Stimulated activated CD8-positive, alpha-beta memory T cell treated with anti-CD3 and anti-CD28 coated beads, Interleukin-7, amount 100 ng/mL, for 24 hours (primary cell): ENCODE measurements around the gene AMIGO3.
"Not testable (repeated sequence)": the region's sequence is repeated elsewhere in the genome, so short reads cannot be mapped to it uniquely, and the experiment has no call there.

Source experiments
- DNase-seq: peaks from one replicate; pipeline ENCODE4 v3.0.0-alpha.2; 2020; ENCODE audit warnings: low read depth

Gene AMIGO3, protein sequence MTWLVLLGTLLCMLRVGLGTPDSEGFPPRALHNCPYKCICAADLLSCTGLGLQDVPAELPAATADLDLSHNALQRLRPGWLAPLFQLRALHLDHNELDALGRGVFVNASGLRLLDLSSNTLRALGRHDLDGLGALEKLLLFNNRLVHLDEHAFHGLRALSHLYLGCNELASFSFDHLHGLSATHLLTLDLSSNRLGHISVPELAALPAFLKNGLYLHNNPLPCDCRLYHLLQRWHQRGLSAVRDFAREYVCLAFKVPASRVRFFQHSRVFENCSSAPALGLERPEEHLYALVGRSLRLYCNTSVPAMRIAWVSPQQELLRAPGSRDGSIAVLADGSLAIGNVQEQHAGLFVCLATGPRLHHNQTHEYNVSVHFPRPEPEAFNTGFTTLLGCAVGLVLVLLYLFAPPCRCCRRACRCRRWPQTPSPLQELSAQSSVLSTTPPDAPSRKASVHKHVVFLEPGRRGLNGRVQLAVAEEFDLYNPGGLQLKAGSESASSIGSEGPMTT

DNA sequence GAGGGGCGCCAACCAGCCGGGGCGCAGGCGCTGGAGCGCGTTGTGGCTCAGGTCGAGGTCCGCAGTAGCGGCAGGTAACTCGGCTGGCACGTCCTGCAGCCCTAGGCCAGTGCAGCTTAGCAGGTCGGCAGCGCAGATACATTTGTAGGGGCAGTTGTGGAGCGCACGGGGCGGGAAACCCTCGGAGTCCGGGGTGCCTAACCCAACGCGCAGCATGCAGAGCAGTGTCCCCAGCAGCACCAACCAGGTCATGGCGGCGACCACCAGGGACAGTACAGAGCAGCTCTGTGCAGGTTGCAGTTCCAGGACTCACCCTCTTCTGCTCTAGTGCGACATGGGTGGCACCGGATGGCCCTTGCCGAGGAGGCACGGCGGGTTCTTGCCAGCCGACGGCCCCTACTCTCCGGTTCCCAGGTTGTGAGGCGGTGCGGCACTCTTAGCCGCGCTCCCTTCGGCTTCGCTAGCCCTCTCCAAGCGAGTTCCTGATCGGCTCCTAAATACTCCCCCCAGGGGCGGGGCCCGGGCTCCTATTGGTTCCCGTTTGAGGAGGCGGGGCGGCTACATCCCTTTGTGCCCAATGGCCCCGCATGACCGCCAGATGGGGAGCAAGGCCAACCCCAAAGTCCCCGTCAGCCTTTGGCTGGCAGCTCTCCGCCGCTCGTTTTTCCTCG lies at the start of gene AMIGO3:
AMIGO3 (minus strand) TSS at position 471 of the 671 bp plus-strand sequence; CDS start at position 252, 219 bp downstream.
- peak; percentile 84 for DNase-seq

- no peak for DNase-seq
Measured at GRCh38 chr3:49763981-49764380, 44.5 kb upstream of the AMIGO3 start.

GRCh38 chr3:49761661-49762060 lies 42.2 kb upstream of the AMIGO3 start:
- DNase-seq = no peak

- DNase-seq = no peak
Measured at GRCh38 chr3:49759226-49759625, 39.7 kb upstream of the AMIGO3 start.

DNA sequence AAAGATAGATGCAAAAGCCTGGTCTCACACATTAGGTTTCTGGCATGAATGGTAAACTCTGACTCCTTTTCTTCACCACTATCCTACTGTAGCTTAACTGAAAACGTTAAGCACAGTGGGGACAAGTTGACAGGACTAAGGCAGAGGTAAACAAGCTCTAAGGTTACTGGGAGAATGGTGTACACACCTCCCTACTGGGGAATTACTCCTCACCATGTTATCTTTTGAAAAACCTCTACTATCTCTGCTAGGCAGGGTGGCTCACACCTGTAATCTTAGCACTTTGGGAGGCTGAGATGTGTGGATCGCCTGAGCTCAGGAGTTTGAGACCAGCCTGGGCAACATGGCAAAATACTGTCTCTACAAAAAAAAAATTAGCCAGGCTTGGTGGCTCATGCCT lies 37.7 kb upstream of the AMIGO3 start:
- DNase-seq = no peak

GRCh38 chr3:49756036-49756435 lies 36.6 kb upstream of the AMIGO3 start:
- no peak for DNase-seq

GRCh38 chr3:49754536-49754935 lies 35.1 kb upstream of the AMIGO3 start:
- no peak for DNase-seq

DNA sequence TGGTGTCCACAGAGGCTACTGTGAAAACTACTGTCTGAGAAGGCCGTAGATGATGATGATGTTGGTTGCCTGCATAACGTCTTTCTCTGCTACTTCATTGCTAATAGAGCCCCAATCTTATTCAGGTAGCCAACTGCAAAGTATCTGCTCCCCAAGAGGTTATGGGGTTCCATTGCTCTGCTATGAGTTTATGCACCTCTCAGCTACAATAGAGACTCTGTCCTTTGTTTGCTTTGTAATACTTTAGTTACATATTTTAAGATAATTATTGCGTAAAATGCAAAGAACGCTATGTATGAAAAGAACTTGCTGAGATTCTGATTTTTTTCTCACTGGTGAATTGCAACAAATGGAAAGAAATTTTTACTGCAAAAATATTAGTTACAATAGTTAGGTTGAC lies 32.0 kb upstream of the AMIGO3 start:
- DNase-seq = no peak

- no peak for DNase-seq
Measured at GRCh38 chr3:49750056-49750455, 30.6 kb upstream of the AMIGO3 start.

DNA sequence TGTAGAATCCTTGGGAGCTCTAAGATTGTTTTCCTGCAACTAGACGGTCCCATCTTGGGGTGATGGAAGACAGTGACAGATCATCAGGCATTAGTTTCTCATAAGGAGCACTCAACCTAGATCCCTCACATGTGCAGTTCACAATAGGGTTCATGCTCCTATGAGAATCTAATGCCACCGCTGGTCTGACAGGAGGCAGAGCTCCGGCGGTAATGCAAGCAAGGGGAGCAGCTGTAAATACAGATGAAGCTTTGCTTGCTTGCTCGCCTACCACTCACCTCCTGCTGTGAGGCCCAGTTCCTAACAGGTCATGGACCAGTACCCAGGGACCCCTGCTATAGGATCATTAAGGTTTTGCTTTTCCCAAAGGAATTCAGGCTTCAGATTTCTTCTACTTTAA lies 29.4 kb upstream of the AMIGO3 start:
- DNase-seq = not testable (repeated sequence)

DNA sequence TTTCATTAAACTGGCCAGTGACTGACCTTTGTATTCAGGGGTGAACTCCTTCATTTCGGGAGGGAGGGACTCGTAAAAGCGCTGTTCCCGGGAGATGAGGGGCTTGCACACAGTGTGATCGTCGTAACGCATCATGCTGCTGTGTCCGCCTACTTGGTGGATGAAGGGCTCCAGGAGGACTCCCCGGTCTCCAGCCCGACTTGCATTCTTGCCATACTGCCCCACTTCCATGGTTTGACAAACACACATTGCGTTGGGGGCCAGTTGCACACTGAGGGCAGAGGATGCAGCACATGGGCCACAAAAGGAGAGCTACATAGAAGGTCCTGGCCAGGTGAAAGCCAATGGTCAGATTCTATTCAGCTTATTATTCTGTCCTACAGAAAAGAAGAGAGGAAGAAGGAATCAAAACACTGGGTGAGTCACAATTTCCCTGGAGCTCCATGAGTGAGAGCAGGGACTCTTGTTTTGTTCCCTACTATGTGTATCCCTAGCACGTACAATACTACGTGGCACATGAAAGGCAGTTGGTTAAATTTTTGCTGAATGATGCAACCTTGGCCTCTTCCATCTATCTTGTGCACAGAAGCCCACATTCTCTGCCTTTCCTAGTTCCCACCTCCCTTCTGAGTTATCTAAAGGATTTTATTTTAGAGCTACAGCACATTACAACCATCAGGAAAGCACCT lies 28.5 kb upstream of the AMIGO3 start:
- no peak for DNase-seq

GRCh38 chr3:49745986-49746385 lies 26.5 kb upstream of the AMIGO3 start:
- no peak for DNase-seq

DNA sequence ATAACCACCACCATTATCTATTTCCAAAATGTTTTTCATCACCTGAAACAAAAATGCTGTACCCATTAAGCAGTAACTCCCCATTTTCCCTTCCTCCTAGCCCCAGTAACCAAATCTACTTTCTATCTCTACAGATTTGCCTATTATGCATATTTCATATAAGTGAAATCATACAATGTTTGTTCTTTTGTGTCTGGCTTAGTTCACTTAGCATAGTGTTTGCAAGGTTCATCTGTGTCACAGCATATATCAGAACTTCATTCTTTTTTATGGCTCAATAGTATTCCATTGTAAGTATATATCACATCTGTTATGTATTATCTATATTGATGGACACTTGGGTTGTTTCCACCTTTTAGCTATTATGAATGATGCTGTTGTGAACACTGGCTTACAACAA lies 20.9 kb upstream of the AMIGO3 start:
- no peak for DNase-seq

GRCh38 chr3:49738067-49738713 lies 18.7 kb upstream of the AMIGO3 start:
- no peak for DNase-seq

- no peak for DNase-seq
Measured at GRCh38 chr3:49734752-49735151, 15.3 kb upstream of the AMIGO3 start.

DNA sequence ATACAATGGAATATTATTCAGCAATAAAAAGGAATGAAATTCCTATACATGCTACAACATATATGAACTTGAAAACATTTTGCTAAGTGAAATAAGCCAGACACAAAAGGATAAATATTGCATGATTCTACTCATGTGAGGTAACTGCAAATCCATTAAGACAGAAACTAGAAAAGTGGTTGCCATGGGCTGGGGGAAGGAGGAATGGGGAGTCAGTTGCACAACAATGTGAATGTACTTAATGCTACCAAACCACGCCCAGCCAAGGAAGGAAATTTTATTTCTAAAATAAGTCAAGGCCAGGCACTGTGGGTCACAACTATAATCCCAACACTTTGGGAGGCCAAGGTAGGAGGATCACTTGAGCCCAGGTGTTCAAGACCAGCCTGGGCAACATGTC lies 14.1 kb upstream of the AMIGO3 start:
- no peak for DNase-seq

- no peak for DNase-seq
Measured at GRCh38 chr3:49732597-49732996, 13.1 kb upstream of the AMIGO3 start.

- no peak for DNase-seq
Measured at GRCh38 chr3:49729966-49730609, 10.6 kb upstream of the AMIGO3 start.

- no peak for DNase-seq
Measured at GRCh38 chr3:49727924-49728361, 8.5 kb upstream of the AMIGO3 start.

DNA sequence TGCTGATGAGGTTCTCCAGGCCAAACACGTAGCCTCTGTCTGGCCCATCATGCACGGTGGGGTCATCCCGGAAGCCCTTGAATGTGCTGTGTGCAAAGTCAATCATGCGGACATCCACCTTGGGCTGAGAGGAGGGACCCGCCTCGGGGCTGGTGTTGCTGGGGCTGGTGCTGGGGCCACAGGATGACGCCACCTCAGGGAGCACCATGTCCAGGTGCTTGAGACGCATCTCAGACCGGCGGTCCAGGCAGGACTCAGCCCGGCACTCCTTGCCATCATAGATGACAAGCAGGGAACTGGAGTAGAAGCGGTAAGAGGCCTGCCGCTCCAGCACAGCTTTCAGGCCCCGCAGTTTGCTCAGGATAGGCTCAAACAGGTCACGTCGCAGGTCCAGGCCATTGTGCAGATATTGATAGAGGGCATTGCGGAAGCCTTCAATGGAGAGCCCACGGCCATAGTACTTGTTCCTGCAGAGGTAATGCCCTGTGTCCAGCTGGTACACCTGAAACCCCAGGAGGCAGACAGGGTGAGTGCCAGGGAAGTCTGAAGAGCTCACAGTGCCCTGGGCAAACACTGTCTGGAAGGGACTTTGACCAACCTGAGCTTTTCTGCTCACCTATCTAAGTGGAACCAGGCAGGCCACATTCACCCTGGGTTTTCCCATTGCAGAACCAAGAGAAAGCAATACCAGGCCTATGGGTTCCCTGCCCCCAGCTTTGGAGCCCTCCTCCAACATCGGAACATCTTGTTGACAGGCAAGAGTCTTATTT lies 7.9 kb upstream of the AMIGO3 start:
- DNase-seq = no peak
